HEK293 (cell line): ENCODE data around the gene LY6G6F.

Experiments used
- EGR2 ChIP-seq: fragments of 450-650 bp; formaldehyde crosslinking; IDR thresholded peaks from 2 replicates; pipeline ENCODE4 v1.5.1; 2016; ENCODE audit warnings: low read depth, missing biosample characterization, missing genetic modification characterization
- GLI2 ChIP-seq: fragments of 450-650 bp; formaldehyde crosslinking; IDR thresholded peaks from 2 replicates; pipeline ENCODE4; 2017; ENCODE audit warnings: missing biosample characterization, missing genetic modification characterization, low read depth, borderline replicate concordance
- GLI4 ChIP-seq: fragments of 450-650 bp; formaldehyde crosslinking; IDR thresholded peaks from 2 replicates; pipeline ENCODE4 v1.5.1; 2016; ENCODE audit warnings: missing biosample characterization, missing genetic modification characterization
- GLIS1 ChIP-seq: fragments of 450-650 bp; formaldehyde crosslinking; IDR thresholded peaks from 2 replicates; pipeline ENCODE4 v1.5.1; 2016; ENCODE audit warnings: missing biosample characterization, missing genetic modification characterization
- GLIS2 ChIP-seq: fragments of 450-650 bp; formaldehyde crosslinking; IDR thresholded peaks from 2 replicates; pipeline ENCODE4 v1.5.1; 2016; ENCODE audit warnings: missing biosample characterization, missing genetic modification characterization
- KLF7 ChIP-seq: fragments of 450-650 bp; formaldehyde crosslinking; IDR thresholded peaks from 2 replicates; pipeline ENCODE4 v1.5.1; 2016; ENCODE audit warnings: missing biosample characterization, missing genetic modification characterization, borderline replicate concordance
- KLF9 ChIP-seq: fragments of 450-650 bp; formaldehyde crosslinking; IDR thresholded peaks from 2 replicates; pipeline ENCODE4 v1.5.1; 2016; ENCODE audit warnings: missing biosample characterization, missing genetic modification characterization, low read depth
- SP3 ChIP-seq: fragments of 450-650 bp; formaldehyde crosslinking; IDR thresholded peaks from 2 replicates; pipeline ENCODE4 v1.5.1; 2016; ENCODE audit warnings: missing biosample characterization, missing genetic modification characterization
- WT1 ChIP-seq: fragments of 450-650 bp; formaldehyde crosslinking; IDR thresholded peaks from 2 replicates; pipeline ENCODE4 v1.5.1; 2016; ENCODE audit warnings: missing biosample characterization, missing genetic modification characterization
- ZBTB10 ChIP-seq: fragments of 450-650 bp; formaldehyde crosslinking; IDR thresholded peaks from 2 replicates; pipeline ENCODE4 v1.5.1; 2016; ENCODE audit warnings: missing biosample characterization, missing genetic modification characterization
- ZEB2 ChIP-seq: fragments of 450-650 bp; formaldehyde crosslinking; IDR thresholded peaks from 2 replicates; pipeline ENCODE4 v1.5.1; 2016; ENCODE audit warnings: missing biosample characterization, missing genetic modification characterization
- ZNF10 ChIP-seq: fragments of 450-650 bp; formaldehyde crosslinking; IDR thresholded peaks from 2 replicates; pipeline ENCODE4 v1.5.1; 2017; ENCODE audit warnings: missing biosample characterization, missing genetic modification characterization
- ZNF138 ChIP-seq: fragments of 450-650 bp; formaldehyde crosslinking; IDR thresholded peaks from 2 replicates; pipeline ENCODE4 v1.5.1; 2016; ENCODE audit warnings: missing biosample characterization, missing genetic modification characterization, borderline replicate concordance
- ZNF146 ChIP-seq: fragments of 450-650 bp; formaldehyde crosslinking; IDR thresholded peaks from 2 replicates; pipeline ENCODE4 v1.5.1; 2016; ENCODE audit warnings: missing biosample characterization, missing genetic modification characterization
- ZNF335 ChIP-seq: fragments of 450-650 bp; formaldehyde crosslinking; conservative IDR thresholded peaks from 2 replicates; pipeline ENCODE4 v1.5.1; 2016; ENCODE audit warnings: missing biosample characterization, missing genetic modification characterization
- ZNF341 ChIP-seq: fragments of 450-650 bp; formaldehyde crosslinking; IDR thresholded peaks from 2 replicates; pipeline ENCODE4; 2016; ENCODE audit warnings: low read depth, missing biosample characterization, missing genetic modification characterization
- ZNF423 ChIP-seq: fragments of 450-650 bp; formaldehyde crosslinking; IDR thresholded peaks from 2 replicates; pipeline ENCODE4 v1.5.1; 2016; ENCODE audit warnings: missing biosample characterization, missing genetic modification characterization
- ZNF48 ChIP-seq: fragments of 450-650 bp; formaldehyde crosslinking; IDR thresholded peaks from 2 replicates; pipeline ENCODE4 v1.5.1; 2016; ENCODE audit warnings: missing biosample characterization, missing genetic modification characterization
- ZNF76 ChIP-seq: fragments of 450-650 bp; formaldehyde crosslinking; IDR thresholded peaks from 2 replicates; pipeline ENCODE4; 2016; ENCODE audit warnings: low read depth, missing biosample characterization, missing genetic modification characterization, borderline replicate concordance
- TF ChIP-seq, protein P1 (sequence below): fragments of 450-650 bp; formaldehyde crosslinking; IDR thresholded peaks from 2 replicates; pipeline ENCODE4 v1.5.1; 2016; ENCODE audit warnings: missing biosample characterization, missing genetic modification characterization
- TF ChIP-seq, protein P2 (sequence below): fragments of 450-650 bp; formaldehyde crosslinking; IDR thresholded peaks from 2 replicates; pipeline ENCODE4 v1.5.1; 2016; ENCODE audit warnings: missing biosample characterization, missing genetic modification characterization, borderline replicate concordance

Gene LY6G6F

GRCh38 chr6:31734821-31735406 is 28.2 kb downstream of the LY6G6F start (continued):
- TF ChIP-seq EGR2 (tag by site-specific recombination), result peak; percentile 49
- TF ChIP-seq, protein P1, sequence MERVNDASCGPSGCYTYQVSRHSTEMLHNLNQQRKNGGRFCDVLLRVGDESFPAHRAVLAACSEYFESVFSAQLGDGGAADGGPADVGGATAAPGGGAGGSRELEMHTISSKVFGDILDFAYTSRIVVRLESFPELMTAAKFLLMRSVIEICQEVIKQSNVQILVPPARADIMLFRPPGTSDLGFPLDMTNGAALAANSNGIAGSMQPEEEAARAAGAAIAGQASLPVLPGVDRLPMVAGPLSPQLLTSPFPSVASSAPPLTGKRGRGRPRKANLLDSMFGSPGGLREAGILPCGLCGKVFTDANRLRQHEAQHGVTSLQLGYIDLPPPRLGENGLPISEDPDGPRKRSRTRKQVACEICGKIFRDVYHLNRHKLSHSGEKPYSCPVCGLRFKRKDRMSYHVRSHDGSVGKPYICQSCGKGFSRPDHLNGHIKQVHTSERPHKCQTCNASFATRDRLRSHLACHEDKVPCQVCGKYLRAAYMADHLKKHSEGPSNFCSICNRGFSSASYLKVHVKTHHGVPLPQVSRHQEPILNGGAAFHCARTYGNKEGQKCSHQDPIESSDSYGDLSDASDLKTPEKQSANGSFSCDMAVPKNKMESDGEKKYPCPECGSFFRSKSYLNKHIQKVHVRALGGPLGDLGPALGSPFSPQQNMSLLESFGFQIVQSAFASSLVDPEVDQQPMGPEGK (tag by site-specific recombination), result peak; percentile 89
- TF ChIP-seq, protein P2, sequence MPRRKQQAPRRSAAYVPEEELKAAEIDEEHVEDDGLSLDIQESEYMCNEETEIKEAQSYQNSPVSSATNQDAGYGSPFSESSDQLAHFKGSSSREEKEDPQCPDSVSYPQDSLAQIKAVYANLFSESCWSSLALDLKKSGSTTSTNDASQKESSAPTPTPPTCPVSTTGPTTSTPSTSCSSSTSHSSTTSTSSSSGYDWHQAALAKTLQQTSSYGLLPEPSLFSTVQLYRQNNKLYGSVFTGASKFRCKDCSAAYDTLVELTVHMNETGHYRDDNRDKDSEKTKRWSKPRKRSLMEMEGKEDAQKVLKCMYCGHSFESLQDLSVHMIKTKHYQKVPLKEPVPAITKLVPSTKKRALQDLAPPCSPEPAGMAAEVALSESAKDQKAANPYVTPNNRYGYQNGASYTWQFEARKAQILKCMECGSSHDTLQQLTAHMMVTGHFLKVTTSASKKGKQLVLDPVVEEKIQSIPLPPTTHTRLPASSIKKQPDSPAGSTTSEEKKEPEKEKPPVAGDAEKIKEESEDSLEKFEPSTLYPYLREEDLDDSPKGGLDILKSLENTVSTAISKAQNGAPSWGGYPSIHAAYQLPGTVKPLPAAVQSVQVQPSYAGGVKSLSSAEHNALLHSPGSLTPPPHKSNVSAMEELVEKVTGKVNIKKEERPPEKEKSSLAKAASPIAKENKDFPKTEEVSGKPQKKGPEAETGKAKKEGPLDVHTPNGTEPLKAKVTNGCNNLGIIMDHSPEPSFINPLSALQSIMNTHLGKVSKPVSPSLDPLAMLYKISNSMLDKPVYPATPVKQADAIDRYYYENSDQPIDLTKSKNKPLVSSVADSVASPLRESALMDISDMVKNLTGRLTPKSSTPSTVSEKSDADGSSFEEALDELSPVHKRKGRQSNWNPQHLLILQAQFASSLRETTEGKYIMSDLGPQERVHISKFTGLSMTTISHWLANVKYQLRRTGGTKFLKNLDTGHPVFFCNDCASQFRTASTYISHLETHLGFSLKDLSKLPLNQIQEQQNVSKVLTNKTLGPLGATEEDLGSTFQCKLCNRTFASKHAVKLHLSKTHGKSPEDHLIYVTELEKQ (tag by site-specific recombination), result 0 out of 2 replicates have a peak, but pooled peaks have one; percentile 54
- peak; percentile 73 for TF ChIP-seq GLIS1 (tag by site-specific recombination)
- peak; percentile 96 for TF ChIP-seq ZNF341 (tag by site-specific recombination)
- peak; percentile 94 for TF ChIP-seq ZNF335 (tag by site-specific recombination)
- 0 out of 2 replicates have a peak, but pooled peaks have one; percentile 12 for TF ChIP-seq ZNF423 (tag by site-specific recombination)
- TF ChIP-seq ZNF138 (tag by site-specific recombination), result no peak
- TF ChIP-seq KLF9, result peak; percentile 80
- peak; percentile 50; the same call in 1 of the 2 replicates for TF ChIP-seq ZBTB10
- TF ChIP-seq ZNF76 (tag by site-specific recombination), result no peak
- TF ChIP-seq WT1, result no peak; the same call in 1 of the 2 replicates
- TF ChIP-seq GLIS2 (tag by site-specific recombination), result peak; percentile 96
- no peak for TF ChIP-seq GLI2
- 0 out of 2 replicates have a peak, but pooled peaks have one; percentile 23 for TF ChIP-seq KLF7 (tag by site-specific recombination)
- TF ChIP-seq ZEB2, result peak; percentile 94
- TF ChIP-seq ZNF48 (tag by site-specific recombination), result no peak
- peak; percentile 83 for TF ChIP-seq SP3 (tag by site-specific recombination)
- TF ChIP-seq GLI4 (tag by site-specific recombination), result 0 out of 2 replicates have a peak, but pooled peaks have one; percentile 6
- 0 out of 2 replicates have a peak, but pooled peaks have one; percentile 21 for TF ChIP-seq ZNF146 (tag by site-specific recombination)
- TF ChIP-seq ZNF10 (tag by site-specific recombination), result 0 out of 2 replicates have a peak, but pooled peaks have one; percentile 29
